HG03432 (cell line): Measurements from ENCODE around the gene CRPPA.

Experiments used
- ATAC-seq: cut with Tn5 transposase; IDR thresholded peaks from one replicate; pipeline ENCODE4 v1.9.1; 2021; ENCODE audit warnings: mild to moderate bottlenecking, moderate library complexity; ENCODE audit not compliant: unreplicated experiment

The CRPPA gene

GRCh38 chr7:16428182-16428581 is 6.8 kb upstream of the CRPPA start:
- no peak for ATAC-seq

DNA sequence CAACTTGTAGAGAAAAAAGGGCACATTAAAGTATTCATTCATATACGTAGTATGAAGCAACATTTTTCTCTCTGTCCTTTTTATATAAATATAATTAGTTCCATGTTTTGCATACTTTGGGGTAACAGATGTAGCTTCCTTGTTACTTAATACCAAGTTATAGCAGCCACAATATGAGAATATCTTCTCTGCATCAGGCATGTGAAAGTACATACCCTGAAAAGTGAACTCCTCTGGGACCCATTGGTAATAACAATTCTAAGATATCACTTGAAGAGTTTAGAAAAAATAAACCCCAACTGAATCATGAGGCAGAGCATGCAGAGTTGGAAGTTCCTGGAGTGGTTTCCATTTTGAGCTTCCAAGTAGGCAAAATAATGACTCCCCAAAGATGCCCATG is 2.4 kb upstream of the CRPPA start:
- ATAC-seq = no peak

DNA sequence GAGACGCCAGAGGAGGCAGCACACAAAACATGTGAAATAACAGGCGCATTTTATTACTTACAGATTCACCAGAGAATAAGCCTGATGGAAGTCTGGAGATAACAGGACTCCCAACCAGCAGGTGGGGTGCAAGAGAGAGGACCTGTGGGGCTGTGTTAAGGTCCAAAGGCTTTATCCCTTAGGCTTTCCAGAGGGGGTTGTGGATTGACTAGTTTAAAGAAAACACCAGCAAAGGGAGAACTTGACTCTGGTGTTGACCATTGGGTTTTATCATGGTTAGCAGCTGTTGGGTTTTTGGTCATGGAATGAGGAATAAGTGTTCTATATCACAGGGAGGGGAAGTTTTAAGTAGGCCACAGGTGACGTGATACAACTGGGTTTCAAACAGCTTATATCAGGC is 1.6 kb upstream of the CRPPA start:
- ATAC-seq = no peak

DNA sequence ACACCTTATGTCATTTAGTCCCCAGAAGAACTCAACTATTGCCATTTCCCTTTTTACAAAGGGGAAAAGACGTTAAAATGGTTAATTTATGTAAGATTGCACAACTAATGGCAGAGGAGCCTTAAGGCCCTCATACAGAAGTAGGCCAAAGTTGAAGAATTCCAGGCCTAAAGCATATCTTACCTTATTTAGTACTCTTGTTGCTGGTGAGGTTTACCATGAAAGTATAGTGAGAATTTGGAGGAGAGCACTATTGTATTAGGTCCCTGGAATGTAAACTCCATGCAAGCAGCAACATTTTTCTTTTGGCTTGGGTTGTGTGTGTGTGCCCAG is 731 bp upstream of the CRPPA start:
- no peak for ATAC-seq

DNA sequence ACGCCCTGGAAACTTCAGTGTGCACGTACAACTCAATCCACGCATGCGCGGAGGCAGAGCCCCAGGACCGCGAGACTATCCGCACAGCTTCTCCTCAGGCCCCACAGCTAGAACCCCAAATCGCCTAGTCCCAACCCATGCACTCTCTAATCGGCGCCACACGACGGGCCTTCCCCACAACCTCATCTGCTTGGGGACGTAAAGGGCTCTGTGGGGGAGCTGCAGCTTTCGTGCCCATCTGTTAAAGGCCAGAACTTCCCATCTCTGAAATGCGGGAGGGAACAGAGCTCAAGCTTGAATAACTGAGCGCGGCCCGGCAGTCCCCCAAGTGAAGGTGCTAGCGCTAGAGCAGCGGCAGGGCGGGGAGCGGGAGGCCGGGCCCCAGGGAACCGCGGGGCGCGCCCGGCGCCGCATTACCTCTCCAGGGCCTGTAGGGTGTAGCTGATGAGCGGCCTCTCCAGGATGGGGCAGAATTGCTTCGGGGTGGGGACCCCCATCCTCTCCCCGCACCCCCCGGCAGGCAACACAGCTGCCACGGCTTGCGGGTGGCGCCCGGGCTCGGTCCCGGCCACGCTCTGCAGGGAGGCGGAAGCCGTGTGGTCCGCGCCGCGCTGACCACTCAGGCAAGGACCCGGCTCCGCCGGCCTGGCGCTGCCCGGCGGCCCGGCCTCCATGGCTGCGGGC is 547 bp downstream of the CRPPA start:
- peak; percentile 87 for ATAC-seq

DNA sequence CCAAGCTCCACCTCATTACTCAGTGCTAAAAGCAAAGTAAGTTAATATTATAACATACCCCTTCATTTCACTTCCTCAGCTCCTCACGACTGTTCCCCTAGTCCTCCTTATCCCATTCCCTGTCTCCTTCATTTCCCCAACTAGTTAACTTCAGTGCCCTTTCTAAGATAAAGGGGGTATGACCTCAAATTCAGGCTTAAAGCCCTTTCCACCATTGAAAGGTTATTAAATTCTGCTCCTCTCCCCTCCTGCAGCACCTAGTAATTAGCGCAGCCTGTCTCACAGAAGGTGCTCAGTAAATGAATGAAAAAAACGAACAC is 1.0 kb downstream of the CRPPA start:
- no peak for ATAC-seq

DNA sequence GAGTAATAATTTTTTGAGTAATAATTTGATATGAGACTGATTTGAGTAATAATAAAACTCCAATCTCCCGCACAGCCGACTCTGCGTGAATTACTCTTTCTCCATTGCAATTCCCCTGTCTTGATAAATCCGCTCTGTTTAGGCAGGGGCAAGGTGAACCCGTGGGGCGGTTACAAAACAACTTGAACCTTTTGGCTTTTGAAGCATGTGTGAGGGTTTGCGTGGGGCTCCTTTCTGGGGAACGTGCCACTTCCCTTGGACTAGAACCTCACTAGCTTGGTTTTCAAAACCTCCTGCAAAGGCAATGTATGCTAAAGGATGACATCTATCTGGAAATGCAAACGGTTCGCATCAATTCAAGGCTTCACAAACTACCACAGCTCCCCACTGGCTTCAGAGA is 1.5 kb downstream of the CRPPA start:
- no peak for ATAC-seq

GRCh38 chr7:16419126-16419525 is 2.2 kb downstream of the CRPPA start:
- no peak for ATAC-seq

DNA sequence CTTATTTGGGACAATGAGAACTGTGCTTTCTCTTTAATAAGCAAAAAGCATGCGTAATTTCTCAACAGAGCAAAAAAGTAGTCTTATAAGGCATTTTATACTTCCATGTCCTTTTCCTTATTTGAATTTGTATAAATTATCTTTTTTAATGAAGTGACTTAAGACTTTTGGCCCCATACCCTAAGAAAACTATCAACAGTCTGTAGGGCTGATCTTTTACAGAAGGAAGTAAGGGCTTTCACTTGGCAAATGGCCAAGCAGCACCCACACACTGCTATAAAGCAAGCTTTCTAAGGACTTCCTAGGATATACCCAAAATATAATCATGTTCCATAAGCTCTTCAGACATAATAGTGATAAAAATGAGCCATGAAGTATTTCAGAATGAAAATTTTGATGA is 3.4 kb downstream of the CRPPA start:
- no peak for ATAC-seq

- no peak for ATAC-seq
Observed at GRCh38 chr7:16416289-16417282, 4.8 kb downstream of the CRPPA start.

DNA sequence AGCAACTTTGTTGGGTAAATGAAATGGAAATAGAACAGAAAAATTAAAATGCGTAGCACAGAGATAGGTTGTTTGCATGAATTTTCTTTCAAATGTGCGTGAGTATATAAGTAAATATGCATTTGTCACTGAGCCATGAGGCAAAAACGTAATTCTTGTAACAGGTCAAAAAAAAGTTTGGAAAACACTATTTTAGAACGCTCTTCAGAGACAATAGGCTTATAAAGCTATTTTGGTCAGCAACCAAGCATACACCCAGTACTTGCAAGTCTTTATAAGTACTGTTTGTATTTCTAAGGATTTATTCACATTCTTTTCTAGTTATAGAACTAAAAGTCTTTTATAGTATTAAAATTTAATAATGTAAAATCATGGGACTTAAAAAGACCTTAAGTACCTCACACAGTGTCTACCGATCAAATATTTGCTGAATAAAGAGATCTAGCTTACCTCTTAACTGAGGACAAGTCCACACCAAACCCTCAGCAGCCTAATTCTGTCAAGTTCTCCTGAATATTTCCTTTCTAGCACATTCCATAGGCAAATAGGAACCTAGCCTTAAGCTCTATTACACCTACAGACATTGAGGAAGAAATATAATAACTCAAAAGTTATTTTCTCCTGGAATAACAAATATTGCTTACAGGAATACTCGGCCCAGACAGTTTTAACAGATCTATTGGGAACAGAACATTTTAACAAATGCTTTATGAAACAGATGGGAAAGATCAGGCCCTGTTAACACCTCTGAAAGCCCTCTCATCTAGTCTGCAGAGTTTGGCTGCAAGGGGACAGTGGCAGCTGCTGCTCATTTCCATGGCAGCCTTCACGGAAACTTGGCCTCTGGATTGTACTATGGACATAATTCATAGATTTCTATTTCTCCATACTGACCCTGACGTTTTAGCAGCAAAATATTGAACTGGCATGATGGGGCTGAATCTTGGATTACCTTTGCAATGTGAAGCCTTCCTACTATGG is 8.8 kb downstream of the CRPPA start:
- no peak for ATAC-seq

DNA sequence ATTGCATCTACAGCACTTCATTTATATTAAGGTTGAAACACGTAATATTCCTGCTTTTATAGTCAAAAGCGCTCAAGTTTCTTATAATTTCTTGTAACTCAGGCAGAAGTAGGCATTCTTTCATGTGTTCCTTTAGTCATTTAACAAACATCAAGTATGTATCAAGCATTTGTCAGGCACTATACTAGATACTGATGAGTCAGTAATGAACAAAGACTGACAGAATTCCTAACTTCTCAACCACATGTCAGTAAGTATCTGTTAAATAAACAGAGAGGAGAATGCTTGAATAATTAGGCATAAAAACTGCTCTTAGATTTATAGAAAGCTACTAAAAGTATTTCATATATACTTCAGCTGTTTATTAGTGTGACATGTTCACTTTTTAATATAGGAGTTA is 9.9 kb downstream of the CRPPA start:
- no peak for ATAC-seq

- ATAC-seq = no peak
Observed at GRCh38 chr7:16409777-16410176, 11.6 kb downstream of the CRPPA start.

- no peak for ATAC-seq
Observed at GRCh38 chr7:16404636-16405035, 16.7 kb downstream of the CRPPA start.

- no peak for ATAC-seq
Observed at GRCh38 chr7:16403475-16403874, 17.9 kb downstream of the CRPPA start.

DNA sequence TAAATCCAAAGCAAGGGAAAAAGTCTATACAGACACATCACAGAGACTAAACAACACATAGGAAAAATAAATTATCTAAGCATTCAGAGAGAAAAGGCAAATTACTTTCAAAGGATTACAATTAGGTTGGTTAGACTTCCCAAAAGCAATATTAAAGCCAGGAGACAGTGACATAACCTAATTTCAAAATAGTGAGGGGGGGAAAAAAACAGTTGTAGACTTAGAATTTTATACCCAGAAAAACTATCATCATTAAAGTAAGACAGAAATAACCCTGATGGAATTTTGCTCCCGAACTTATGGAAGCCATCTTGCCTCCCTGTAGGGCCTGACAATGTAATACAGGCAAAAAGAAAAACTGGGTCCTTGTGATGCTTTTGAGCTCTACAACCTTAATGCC is 18.4 kb downstream of the CRPPA start:
- no peak for ATAC-seq

DNA sequence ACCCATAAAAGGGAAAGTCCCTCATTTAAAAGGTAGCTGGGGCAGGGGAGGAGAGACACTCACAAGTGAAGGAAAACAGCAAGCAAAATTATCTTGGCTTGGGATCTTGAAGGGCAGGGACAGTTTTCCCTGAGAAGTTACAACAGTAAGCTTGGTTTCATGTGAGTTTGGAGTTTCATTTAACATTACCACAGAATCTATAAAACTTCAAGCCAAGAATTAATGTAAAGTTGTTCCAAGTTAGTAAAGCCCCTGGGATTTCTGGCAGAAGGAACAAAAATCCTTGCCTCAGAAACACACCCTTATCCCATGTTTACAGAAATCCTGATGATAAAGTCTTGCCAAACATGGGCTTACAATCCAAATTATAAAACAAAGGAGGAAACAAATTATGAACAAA is 19.2 kb downstream of the CRPPA start:
- ATAC-seq = no peak

DNA sequence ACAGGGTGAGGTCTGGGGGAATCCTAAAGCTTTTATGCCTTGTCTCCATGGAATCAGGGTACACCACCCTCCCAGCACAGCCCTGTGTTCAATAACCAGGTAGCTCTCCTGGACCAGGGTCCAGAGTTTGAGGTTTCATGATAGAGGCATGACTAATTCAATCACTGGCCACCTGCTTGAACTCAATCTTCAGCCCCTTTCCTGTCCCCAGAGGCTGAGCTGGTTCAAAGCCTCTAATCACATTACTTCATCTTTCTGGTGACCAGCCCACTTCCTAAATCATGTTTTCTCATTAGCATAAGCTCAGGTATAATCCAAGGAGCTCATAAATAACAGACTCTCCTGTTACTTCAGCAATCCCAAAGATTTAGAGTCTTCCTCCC is 20.5 kb downstream of the CRPPA start:
- ATAC-seq = no peak

DNA sequence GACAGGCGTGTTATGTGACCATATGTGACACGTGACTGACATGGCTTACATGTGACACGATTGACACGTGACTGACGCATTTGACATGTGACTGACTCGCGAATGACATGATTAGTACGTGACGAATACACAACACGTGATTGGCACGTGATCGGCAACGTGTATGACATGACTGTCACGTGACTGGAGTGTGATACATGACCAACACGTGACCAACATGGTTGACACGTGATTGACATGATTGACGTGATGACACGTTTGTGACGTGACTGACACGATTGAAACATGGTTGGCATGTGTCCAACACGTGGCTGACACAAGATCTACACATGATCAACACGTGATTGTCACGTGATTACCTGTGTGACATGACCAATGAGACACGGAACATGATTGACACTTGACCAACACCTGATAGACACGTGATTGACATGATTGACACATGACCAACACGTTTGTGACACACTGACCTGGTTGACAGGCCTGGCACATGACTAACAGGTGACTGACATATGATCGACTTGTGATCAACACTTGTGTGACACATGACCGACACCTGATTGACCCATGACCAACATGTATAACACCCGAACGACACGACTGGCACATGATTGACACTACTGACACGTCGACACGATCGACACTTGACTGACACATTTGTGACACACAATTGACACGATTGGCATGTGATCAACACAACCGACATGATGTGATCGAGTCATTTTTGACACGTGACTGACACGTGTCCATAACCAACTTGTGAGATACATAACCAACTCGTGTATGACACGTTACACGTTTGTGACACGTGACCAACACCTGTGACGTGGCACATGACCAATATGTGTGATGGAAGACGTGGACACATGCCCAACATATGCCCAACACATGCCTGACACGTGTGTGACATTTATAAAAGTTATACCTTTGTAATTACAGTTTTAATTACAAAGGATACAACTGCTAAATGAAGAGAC is 21.1 kb downstream of the CRPPA start:
- no peak for ATAC-seq

GRCh38 chr7:16399265-16399831 is 22.0 kb downstream of the CRPPA start:
- ATAC-seq = no peak
